ENCODE measurements around the gene INTS1.

- TF ChIP-seq CTCF (IDR thresholded peaks at IDR 0.05) (no peak), POLR2A (IDR thresholded peaks at IDR 0.05) (no peak)
Measured at GRCh38 chr7:1486571-1486970, 17.6 kb downstream of the INTS1 start.
